ENCODE data around the gene PPIL1.
A peak's percentile ranks its signal among the peaks of the same experiment; 100 is the strongest.

PPIL1 gene

DNA sequence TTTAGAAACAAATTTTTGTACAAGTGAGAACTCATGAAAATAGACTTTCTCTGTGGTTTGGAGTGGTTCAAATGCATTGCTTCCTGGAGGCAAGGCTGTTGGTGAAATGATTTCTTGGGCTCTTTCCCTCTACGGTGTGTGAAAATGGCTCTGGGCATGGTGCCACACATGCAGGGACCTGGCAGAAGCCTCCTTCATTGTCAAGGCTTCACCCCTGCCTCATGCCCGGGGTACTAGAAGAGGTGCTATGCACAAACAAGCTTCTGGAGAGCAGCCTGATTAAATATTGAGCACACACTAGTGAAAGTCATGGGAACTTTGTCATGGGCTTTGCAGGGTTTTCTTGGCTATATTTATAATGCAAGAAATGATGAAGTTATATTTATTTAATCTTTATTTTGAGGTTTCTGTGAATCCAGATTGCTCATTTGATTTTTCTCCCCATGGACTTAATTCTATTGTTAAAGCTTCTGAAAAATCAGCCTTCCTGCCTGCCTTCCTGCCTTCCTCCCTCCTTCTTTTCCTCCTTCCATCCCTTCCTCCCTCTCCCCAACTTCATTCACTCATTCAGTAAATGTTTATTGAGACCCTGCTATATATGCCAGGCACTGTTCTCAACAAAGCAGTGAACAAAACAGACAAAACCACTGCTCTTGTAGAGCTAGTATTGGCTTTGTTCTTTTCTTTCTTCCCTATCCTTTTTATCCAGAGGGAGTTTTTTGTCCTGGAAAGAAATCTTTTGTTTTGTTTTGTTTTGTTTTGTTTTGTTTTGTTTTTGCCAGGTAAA is 32.1 kb upstream of the PPIL1 start:
- no peak overlapping the region for H3K27ac ChIP-seq (ENCODE audit: extremely low read depth, low read depth, low read length)
- peaks cover 28 to 58% of the 10 kb centered on the region in 2 experiments for H3K36me3 ChIP-seq (ENCODE audit: control insufficient read depth in 2 of 2, insufficient read depth in 1 of 2, low read length in 2 of 2)
- ChIA-PET CTCF (interaction anchor here (0.5 to 2.5 kb wide), 8 partner anchors 21 to 303 kb away, joined by 3 to 11 read pairs (median 4); partner anchors contain the start of gene C6orf89), POLR2A (no interaction called here)
- no peaks in the 10 kb centered on the region for H3K4me1 ChIP-seq (ENCODE audit: control insufficient read depth, insufficient read depth, low read length)
- H3K9me3 ChIP-seq (ENCODE audit: control insufficient read depth, insufficient read depth, low read depth, low read length): no peaks in the 10 kb centered on the region
- no peak overlapping the region for H3K4me3 ChIP-seq (ENCODE audit: low read depth, low read length)
- no peak for TF ChIP-seq ZSCAN16 (tag by site-specific recombination; IDR thresholded peaks at IDR 0.05)
- TF ChIP-seq ZNF266 (tag by site-specific recombination; IDR thresholded peaks at IDR 0.05; ENCODE audit: low read depth): no peak
- no peak for TF ChIP-seq SCRT1 (tag by site-specific recombination; IDR thresholded peaks at IDR 0.05; ENCODE audit: borderline replicate concordance)
- TF ChIP-seq ZFP37 (tag by site-specific recombination; IDR thresholded peaks at IDR 0.05): no peak
- TF ChIP-seq ZNF664 (tag by site-specific recombination; IDR thresholded peaks at IDR 0.05): peak; percentile 23; the same call in 1 of the 2 replicates
- TF ChIP-seq ZNF302 (tag by site-specific recombination; IDR thresholded peaks at IDR 0.05; ENCODE audit: low read depth): no peak
- TF ChIP-seq ZNF366 (tag by site-specific recombination; conservative IDR thresholded peaks at IDR 0.05): peak; percentile 53; the same call in 1 of the 2 replicates
- TF ChIP-seq ZNF311 (tag by site-specific recombination; IDR thresholded peaks at IDR 0.05; ENCODE audit: borderline replicate concordance): no peak
- TF ChIP-seq, protein P1, sequence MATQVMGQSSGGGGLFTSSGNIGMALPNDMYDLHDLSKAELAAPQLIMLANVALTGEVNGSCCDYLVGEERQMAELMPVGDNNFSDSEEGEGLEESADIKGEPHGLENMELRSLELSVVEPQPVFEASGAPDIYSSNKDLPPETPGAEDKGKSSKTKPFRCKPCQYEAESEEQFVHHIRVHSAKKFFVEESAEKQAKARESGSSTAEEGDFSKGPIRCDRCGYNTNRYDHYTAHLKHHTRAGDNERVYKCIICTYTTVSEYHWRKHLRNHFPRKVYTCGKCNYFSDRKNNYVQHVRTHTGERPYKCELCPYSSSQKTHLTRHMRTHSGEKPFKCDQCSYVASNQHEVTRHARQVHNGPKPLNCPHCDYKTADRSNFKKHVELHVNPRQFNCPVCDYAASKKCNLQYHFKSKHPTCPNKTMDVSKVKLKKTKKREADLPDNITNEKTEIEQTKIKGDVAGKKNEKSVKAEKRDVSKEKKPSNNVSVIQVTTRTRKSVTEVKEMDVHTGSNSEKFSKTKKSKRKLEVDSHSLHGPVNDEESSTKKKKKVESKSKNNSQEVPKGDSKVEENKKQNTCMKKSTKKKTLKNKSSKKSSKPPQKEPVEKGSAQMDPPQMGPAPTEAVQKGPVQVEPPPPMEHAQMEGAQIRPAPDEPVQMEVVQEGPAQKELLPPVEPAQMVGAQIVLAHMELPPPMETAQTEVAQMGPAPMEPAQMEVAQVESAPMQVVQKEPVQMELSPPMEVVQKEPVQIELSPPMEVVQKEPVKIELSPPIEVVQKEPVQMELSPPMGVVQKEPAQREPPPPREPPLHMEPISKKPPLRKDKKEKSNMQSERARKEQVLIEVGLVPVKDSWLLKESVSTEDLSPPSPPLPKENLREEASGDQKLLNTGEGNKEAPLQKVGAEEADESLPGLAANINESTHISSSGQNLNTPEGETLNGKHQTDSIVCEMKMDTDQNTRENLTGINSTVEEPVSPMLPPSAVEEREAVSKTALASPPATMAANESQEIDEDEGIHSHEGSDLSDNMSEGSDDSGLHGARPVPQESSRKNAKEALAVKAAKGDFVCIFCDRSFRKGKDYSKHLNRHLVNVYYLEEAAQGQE (tag by site-specific recombination; IDR thresholded peaks at IDR 0.05): no peak

GRCh38 chr6:36904851-36905393 is 30.3 kb upstream of the PPIL1 start:
- Histone ChIP-seq H3K4me1 (ENCODE audit: control insufficient read depth, insufficient read depth, low read length) (no peaks in the 10 kb centered on the region), H3K4me3 (ENCODE audit: low read depth, low read length) (no peak overlapping the region), H3K9me3 (ENCODE audit: control insufficient read depth, insufficient read depth, low read depth, low read length) (no peaks in the 10 kb centered on the region), H3K27ac (ENCODE audit: extremely low read depth, low read depth, low read length) (no peak overlapping the region), H3K36me3 (ENCODE audit: control insufficient read depth in 2 of 2, insufficient read depth in 1 of 2, low read length in 2 of 2) (peaks cover 31 to 55% of the 10 kb centered on the region in 2 experiments)
- ChIA-PET CTCF (interaction anchor here (0.9 to 4.2 kb wide), 4 partner anchors 9 to 141 kb away, joined by 3 to 22 read pairs (median 3); no protein-coding TSS in a partner anchor), POLR2A (no interaction called here)
- TF ChIP-seq ZNF354C (tag by site-specific recombination; IDR thresholded peaks at IDR 0.05; ENCODE audit: borderline replicate concordance, low read depth) (no peak), ZNF426 (tag by site-specific recombination; IDR thresholded peaks at IDR 0.05) (no peak), ZNF311 (tag by site-specific recombination; IDR thresholded peaks at IDR 0.05; ENCODE audit: borderline replicate concordance) (no peak), ZNF132 (tag by site-specific recombination; IDR thresholded peaks at IDR 0.05; ENCODE audit: borderline replicate concordance) (no peak), ZNF544 (tag by site-specific recombination; IDR thresholded peaks at IDR 0.05) (no peak)

DNA sequence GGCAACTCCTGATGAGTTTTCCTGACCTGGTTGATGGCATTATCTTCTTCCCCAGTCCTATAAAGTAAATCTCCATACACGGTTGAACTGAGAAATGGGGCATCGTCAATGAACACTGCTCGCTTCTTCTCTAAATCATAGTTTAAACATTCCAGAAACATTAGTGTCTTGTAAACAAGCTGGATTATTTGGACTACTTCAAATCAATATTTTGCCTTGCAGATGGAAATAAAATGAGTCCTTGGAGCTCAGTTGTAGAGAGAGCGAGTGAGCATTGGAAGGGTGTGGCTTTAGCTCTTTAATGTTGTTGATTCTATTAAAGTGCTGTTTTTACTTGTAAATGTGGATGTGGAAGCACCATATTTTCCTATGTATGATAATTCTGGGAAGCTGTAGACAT is 29.5 kb upstream of the PPIL1 start:
- H3K27ac ChIP-seq (ENCODE audit: extremely low read depth, low read depth, low read length): no peak overlapping the region
- ChIA-PET POLR2A (interaction anchor here (0.6 kb wide), 1 partner anchor 268 kb away, joined by 3 read pairs; no protein-coding TSS in a partner anchor), CTCF (interaction anchor here (1.1 to 4.2 kb wide), 4 partner anchors 10 to 114 kb away, joined by 3 to 22 read pairs (median 6); partner anchors contain the start of gene C6orf89)
- no peaks in the 10 kb centered on the region for H3K4me1 ChIP-seq (ENCODE audit: control insufficient read depth, insufficient read depth, low read length)
- H3K9me3 ChIP-seq (ENCODE audit: control insufficient read depth, insufficient read depth, low read depth, low read length): no peaks in the 10 kb centered on the region
- peaks cover 31 to 60% of the 10 kb centered on the region in 2 experiments for H3K36me3 ChIP-seq (ENCODE audit: control insufficient read depth in 2 of 2, insufficient read depth in 1 of 2, low read length in 2 of 2)
- H3K4me3 ChIP-seq (ENCODE audit: low read depth, low read length): no peak overlapping the region
- TF ChIP-seq ZNF791 (tag by site-specific recombination; IDR thresholded peaks at IDR 0.05) (no peak), ZNF560 (tag by site-specific recombination; IDR thresholded peaks at IDR 0.05; ENCODE audit: borderline replicate concordance) (no peak), ZNF544 (tag by site-specific recombination; IDR thresholded peaks at IDR 0.05) (no peak), ZNF621 (tag by site-specific recombination; IDR thresholded peaks at IDR 0.05) (no peak), ZNF2 (tag by site-specific recombination; IDR thresholded peaks at IDR 0.05) (no peak), MYNN (tag by site-specific recombination; IDR thresholded peaks at IDR 0.05; ENCODE audit: borderline replicate concordance) (no peak), ZNF223 (tag by site-specific recombination; IDR thresholded peaks at IDR 0.05) (no peak), ZNF768 (tag by site-specific recombination; IDR thresholded peaks at IDR 0.05) (no peak), ZNF473 (tag by site-specific recombination; IDR thresholded peaks at IDR 0.05) (no peak), ZNF366 (tag by site-specific recombination; conservative IDR thresholded peaks at IDR 0.05) (no peak)
- TF ChIP-seq, protein P2, sequence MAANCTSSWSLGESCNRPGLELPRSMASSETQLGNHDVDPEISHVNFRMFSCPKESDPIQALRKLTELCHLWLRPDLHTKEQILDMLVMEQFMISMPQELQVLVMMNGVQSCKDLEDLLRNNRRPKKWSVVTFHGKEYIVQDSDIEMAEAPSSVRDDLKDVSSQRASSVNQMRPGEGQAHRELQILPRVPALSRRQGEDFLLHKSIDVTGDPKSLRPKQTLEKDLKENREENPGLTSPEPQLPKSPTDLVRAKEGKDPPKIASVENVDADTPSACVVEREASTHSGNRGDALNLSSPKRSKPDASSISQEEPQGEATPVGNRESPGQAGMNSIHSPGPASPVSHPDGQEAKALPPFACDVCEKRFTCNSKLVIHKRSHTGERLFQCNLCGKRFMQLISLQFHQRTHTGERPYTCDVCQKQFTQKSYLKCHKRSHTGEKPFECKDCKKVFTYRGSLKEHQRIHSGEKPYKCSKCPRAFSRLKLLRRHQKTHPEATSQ (tag by site-specific recombination; IDR thresholded peaks at IDR 0.05): no peak
- TF ChIP-seq, protein P3, sequence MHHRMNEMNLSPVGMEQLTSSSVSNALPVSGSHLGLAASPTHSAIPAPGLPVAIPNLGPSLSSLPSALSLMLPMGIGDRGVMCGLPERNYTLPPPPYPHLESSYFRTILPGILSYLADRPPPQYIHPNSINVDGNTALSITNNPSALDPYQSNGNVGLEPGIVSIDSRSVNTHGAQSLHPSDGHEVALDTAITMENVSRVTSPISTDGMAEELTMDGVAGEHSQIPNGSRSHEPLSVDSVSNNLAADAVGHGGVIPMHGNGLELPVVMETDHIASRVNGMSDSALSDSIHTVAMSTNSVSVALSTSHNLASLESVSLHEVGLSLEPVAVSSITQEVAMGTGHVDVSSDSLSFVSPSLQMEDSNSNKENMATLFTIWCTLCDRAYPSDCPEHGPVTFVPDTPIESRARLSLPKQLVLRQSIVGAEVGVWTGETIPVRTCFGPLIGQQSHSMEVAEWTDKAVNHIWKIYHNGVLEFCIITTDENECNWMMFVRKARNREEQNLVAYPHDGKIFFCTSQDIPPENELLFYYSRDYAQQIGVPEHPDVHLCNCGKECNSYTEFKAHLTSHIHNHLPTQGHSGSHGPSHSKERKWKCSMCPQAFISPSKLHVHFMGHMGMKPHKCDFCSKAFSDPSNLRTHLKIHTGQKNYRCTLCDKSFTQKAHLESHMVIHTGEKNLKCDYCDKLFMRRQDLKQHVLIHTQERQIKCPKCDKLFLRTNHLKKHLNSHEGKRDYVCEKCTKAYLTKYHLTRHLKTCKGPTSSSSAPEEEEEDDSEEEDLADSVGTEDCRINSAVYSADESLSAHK (tag by site-specific recombination; IDR thresholded peaks at IDR 0.05): no peak

Data from HEK293 (cell line).